CD4-positive, alpha-beta T cell treated with Interleukin-6 for 4 hours (primary cell): ENCODE data around the gene RBM38.
A peak's percentile ranks its signal among the peaks of the same experiment; 100 is the strongest.
"Not testable (repeated sequence)": the region's sequence is repeated elsewhere in the genome, so short reads cannot be mapped to it uniquely, and the experiment has no call there.

Source experiments
- DNase-seq: peaks from one replicate; pipeline ENCODE4 v3.0.0-alpha.2; 2020; ENCODE audit warnings: mixed read lengths

RBM38 gene

GRCh38 chr20:57390604-57391438 lies at the start of gene RBM38:
Gene RBM38, plus strand, starts transcription at chr20:57391396. Its CDS starts 186 bp downstream, at chr20:57391582.
- peak; percentile 87 for DNase-seq

GRCh38 chr20:57341663-57342062 lies 49.5 kb upstream of the RBM38 start:
- no peak for DNase-seq

GRCh38 chr20:57342829-57343228 lies 48.4 kb upstream of the RBM38 start:
- DNase-seq: no peak

GRCh38 chr20:57346477-57346876 lies 44.7 kb upstream of the RBM38 start:
- peak; percentile 73 for DNase-seq

GRCh38 chr20:57347393-57347792 lies 43.8 kb upstream of the RBM38 start:
- DNase-seq: no peak

- not testable (repeated sequence) for DNase-seq
Observed at GRCh38 chr20:57348200-57348921, 42.8 kb upstream of the RBM38 start.

GRCh38 chr20:57348922-57349574 lies 42.1 kb upstream of the RBM38 start:
- DNase-seq: not testable (repeated sequence)

- DNase-seq: no peak
Observed at GRCh38 chr20:57350081-57350710, 41.0 kb upstream of the RBM38 start.

GRCh38 chr20:57350726-57351041 lies 40.5 kb upstream of the RBM38 start:
- DNase-seq: not testable (repeated sequence)

- DNase-seq: peak; percentile 93
Observed at GRCh38 chr20:57351042-57351783, 40.0 kb upstream of the RBM38 start, which contains the start of gene RAE1. Gene RAE1, plus strand, starts transcription at chr20:57351255. Its CDS starts 2,784 bp downstream, at chr20:57354039.

- DNase-seq: no peak
Observed at GRCh38 chr20:57352305-57352704, 38.9 kb upstream of the RBM38 start.

- DNase-seq: no peak
Observed at GRCh38 chr20:57353351-57353750, 37.8 kb upstream of the RBM38 start.

- no peak for DNase-seq
Observed at GRCh38 chr20:57361517-57361916, 29.7 kb upstream of the RBM38 start.

GRCh38 chr20:57364451-57364850 lies 26.7 kb upstream of the RBM38 start:
- DNase-seq: no peak

- DNase-seq: no peak
Observed at GRCh38 chr20:57369596-57369995, 21.6 kb upstream of the RBM38 start.

GRCh38 chr20:57370316-57370715 lies 20.9 kb upstream of the RBM38 start:
- DNase-seq: no peak

- no peak for DNase-seq
Observed at GRCh38 chr20:57371363-57371762, 19.8 kb upstream of the RBM38 start.

- no peak for DNase-seq
Observed at GRCh38 chr20:57372157-57372556, 19.0 kb upstream of the RBM38 start.

- no peak for DNase-seq
Observed at GRCh38 chr20:57372581-57373350, 18.4 kb upstream of the RBM38 start.

- peak; percentile 23 for DNase-seq
Observed at GRCh38 chr20:57374343-57374930, 16.8 kb upstream of the RBM38 start.
